ENCODE measurements around the gene C1QL4.
"Not testable (repeated sequence)": the region's sequence is repeated elsewhere in the genome, so short reads cannot be mapped to it uniquely, and the experiment has no call there.

The C1QL4 gene

DNA sequence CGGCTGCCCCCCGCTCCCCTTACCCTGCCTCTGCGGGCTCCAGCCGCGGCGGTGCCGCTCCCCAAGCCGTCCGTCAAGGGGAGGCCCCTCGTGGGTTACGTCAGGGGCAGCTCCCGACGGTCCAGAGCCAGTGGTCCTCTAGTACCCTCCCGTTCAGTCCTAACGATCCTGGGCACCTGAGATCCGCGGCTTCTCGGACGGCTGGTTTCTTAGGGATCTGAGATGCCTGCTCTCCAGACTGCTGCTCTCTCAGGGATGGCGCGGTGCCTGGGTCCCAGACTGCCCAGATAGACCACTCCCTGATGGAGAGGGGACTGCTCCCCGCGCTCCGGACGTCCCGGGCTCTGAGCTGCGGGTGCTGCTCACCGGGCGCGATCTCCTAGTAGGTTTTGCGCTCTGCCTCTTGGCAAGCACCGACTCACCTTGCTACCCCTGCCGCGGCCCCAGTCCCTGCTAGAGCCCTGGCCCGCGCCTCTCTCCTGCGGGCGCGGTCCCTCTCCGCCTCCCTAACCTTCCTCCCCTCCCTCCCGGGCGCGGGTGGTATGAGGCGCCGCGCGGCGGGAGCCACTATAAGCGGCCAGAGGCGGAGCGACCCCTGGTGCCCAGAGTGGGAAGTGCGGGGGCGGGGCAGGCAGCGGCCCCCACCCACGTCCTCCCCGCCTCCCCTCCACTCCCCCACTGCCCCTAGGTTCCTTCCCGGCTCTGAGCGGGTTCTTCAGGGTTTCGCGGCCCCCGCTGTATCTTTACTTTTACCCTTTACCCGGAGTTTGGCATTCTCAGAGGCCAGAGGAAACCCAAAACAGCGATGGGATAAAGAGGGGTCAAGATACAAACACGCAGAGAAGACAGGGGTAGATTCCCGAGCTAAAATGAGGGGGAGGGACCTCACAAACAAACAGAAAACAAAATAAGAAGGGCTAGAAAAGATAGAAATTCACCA lies at the start of gene C1QL4:
Gene C1QL4 (minus strand): TSS at position 544 of the 940 bp plus-strand sequence. CDS start 711 bp downstream, outside the sequence.
- DNase-seq = peak in 1 of 2 experiments; percentile 91

DNA sequence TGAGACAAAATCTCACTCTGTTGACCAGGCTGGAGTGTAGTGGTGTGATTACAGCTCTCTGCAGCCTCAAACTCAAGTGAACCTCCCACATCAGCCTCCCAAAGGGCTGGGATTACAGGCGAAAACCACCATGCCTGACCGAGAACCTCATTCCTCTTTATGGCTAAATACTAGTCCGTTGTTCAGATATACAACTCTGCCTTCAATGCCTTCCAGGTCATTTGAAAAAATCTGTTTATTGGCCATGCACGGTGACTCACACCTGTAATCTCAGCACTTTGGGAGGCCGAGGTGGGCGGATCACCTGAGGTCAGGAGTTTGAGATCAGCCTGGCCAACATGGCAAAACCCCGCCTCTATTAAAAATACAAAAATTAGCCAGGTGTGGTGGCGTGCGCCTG lies 43.2 kb upstream of the C1QL4 start:
- DNase-seq = not testable (repeated sequence)

DNA sequence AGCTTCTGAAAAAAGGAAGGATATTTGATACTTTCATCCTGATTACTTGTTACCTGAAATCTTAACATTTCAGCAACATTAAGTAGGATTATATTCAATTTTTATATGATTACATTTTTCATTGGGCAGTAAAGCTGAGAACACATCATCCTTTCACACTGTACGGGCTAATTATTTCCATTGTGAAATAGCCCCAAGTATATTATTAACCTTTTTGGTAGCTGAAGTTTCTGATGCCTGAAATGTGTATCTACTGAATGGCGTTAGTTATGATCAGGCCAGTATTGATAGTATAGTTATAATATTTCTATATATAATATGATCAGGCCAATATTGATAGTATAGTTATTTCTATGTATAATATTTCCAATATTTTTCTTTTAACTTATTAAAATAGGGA lies 40.4 kb upstream of the C1QL4 start:
- no peak for DNase-seq

DNA sequence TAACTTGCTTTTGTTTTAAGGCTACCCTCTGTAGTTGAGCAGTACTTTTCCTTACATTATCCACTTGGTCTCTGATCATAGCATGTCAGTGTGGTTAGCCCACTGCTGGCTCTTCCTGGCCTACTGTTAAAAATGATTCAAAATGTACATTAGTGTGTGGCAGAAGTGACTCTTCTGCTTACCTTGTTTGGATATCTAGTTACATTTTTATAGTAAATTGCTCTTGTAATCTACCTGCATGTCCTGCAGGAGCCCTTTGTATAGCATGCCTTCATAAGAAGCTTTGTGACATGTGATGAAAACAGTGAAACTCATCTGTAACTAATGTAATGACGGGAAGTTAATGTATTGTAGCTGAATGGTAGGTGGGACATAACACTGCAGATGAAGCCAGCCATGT lies 38.4 kb upstream of the C1QL4 start:
- no peak for DNase-seq

DNA sequence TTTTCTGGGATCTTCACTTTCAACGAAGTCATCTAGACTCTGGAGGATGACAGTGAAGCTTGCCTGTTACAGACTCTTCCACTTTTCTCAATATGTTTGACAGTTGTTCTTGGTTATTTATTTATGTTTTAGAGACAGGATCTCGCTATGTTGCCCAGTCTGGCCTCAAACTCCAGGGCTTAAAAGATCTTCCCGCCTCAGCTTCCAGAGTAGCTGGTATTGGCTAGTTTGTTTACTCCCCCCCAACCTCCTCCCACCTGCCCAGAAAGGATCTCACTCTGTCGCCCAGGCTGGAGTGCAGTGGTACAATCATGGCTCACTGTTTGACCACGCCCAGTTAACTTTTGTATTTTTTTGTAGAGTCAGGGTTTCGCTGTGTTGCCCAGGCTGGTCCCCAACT lies 33.6 kb upstream of the C1QL4 start:
- no peak for DNase-seq

DNA sequence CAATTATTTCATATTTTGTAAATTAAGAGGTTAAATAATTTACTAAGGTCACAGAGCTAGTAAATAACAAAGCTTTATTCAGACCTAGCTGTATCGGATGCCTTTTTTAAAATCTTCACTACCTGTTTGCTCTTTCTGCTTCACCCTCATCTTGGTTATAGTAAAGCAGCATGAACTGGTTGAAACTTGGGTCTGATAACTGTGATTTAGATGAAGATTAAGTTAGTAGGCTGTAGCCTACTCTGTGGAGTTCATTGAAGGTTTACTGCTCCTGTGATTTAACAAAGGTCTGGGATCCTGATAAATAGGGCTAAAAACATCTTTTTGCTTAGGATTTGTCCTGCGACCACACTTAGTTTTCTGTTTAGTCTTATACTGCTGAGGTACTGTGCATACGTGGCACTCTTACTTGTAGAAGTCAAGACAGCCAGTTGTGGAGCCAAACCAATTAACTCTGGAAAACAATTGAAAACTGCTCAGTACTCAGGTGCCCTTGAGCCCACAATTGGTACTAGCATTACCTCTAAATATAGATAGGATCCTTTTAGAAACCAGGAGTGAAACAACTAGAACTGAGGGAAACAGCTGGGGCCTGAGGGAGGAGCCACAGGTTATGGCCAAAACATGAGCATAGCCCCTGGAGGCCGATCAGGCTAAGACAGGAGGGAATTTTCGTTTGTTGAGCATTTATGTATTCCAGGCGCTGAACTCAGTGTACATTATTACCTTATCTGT lies 32.6 kb upstream of the C1QL4 start:
- DNase-seq = peak; percentile 7 to 42

DNA sequence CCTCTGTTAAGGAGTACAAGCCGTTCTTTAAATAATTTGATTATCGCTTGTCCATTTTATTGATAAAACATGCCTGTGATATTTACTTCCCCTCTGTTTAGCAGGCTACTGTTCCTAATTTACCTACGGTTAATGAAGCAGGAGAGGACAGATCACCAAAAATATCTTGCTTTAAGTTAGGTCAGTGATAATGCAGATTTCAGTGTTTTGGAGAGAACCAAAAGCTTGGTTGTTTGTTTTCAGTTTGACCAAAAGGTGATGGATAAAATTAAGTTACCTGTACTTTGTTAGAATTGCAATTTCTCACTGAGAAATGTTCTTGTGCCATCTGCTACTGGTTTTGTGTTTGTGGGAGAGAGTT lies 31.2 kb upstream of the C1QL4 start:
- DNase-seq = no peak

DNA sequence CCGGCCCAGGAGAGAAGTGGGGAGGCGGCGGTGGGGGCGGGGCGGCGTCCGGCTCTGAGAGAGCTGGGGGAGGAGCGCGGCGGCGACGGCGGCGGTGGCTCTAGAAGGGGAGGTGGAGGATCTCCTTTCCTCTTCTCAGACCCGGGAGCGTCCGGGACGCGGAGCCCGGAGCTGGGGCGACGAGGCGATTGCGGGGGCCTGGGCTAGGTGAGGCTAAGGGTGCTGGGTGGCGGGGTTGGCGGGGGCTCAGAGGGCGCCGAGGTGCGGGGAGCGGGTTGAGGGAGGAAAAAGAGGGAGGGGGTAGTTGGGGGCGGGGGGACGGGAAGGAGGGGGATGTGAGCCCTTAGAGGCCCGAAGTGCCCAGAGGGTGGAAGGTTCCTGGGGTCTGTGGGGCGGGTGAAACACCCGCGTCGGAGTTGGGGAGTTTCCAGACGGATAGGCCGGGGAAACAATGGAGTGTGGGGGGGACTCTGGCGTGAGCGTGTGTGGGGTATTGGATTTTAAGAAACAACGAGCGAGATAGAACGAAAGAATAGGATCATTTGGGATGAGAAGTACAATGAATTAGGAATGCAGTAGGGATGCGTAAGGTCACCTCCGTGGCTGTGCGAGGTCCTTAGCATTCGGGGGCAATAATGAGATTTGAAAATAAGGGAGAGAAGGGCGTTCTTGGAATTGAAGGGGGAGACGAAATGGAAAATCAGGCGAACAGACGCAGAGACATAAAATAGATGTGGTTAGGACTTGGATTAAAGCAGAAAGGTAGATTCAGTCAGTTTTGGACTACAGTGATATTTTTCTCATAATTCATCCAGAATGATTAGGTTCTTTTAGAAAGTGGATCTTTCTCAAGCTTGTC lies 30.6 kb upstream of the C1QL4 start, which contains the start of gene SPATS2:
Gene SPATS2 (plus strand): TSS at position 82 of the 859 bp plus-strand sequence. CDS start 93,551 bp downstream, outside the sequence.
- peak; percentile 82 to 89 for DNase-seq

DNA sequence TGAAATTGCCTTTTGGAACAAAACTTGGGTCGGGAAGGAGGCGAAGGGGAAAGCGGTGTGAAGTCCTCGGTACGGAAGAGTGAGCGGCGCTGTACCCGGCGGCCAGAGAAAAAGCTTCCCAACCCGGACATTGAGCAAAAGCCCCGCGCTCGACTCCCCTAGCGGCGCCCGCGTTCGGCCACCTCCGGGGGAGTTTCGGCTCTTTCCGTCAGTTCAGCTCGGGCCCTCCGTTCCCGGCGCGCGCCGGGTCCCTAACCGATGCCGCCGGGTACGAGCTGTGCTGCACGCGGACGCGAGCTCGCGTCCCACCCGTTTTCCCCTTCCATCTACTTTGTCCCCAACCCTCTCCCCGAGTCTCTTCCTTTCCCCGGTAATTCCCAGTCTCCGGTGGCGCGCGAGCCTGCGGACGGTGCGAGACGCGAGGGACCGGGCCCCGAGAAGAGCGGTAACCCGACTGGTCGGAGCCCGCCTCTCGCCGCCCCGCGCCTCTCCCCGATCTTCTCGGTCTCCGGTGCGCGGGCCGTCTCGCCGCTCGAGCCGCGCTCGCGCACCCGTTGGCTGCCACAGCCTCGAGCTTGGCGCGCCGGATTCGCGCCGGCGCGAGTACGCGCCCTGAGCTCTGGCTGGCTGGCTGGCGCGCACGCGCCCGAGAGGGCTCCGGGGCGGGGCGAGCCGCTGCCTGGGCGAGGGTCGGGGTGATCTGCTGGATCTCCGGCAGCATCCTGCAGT lies 29.8 kb upstream of the C1QL4 start:
- DNase-seq = peak; percentile 78 to 98

DNA sequence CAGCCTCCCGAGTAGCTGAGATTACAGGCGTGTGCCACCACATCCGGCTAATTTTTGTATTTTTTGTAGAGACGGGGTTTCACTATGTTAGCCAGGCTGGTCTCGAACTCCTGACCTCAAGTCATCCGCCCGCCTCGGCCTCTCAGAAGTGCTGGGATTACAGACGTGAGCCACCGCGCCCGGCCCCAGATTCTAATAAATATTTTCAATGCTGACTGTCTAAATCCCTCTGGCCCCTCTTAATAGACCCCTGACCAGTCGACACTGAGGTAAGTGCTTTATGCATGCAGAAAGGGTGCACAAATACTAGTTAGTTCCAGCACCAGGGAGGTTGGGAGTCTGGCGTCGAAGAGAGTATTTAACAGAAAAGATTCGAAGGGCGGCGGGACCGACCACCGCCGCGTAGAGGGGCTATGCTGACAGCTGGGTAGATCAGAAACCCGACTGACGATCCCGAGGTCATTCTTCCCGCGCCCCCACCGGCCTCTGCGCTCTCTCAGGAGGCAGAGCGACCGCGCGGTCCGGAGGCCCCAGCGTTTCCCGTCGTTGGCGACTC lies 29.2 kb upstream of the C1QL4 start:
- no peak for DNase-seq

DNA sequence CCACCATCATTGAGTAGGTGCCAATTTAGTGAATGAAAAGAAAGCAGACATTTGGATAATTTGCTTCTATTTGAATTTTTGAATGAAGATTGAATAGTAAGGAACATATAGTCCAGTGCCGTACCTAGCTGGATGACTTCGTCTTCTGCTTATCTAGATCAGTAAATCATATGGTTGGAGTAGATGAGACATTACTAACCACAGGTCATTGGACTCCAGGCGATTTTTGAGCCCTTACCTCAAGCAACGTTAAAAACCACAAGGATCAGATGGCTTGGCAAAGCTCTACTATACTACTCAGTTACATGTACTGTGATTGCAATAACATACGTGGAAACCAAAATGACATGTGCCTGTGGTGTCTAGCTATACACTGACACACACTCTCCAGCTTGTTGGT lies 28.6 kb upstream of the C1QL4 start:
- no peak for DNase-seq

DNA sequence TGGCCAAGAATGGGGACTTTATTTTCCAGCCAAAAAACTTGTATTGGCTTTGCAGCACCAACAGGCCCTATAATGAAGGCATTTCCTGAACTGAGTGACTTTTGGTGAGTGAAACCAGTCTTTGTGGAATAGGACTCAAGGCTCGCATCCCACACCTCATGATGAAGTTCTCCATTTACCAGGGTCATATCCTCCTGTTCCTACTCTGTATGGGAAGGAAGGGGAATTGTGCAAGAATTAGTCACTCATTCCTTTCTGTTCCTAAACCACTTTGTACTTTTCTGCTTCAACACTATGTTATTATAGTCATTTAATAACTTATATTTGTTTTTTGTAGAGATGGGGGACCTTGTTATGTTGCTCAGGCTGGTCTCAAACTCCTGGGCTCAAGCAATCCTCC lies 28.0 kb upstream of the C1QL4 start:
- no peak for DNase-seq

DNA sequence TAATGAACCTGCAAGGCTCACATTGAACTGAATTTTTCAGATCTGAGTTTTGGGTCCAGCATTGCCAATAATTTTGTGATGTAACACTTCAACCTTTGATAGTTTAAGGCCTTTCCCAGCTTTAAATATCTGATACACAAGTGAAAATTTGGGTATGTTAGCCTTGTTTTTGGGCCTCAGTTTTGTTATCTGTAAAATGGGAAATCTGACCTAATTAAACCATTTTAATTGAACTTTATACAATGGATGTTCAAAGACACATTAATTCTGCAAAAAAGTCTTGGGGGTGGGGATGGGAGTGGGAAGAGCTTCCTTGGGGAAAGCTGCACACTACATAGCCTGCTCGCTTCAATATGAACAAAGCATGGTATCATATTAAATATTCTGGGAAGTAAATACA lies 25.1 kb upstream of the C1QL4 start:
- DNase-seq = no peak

DNA sequence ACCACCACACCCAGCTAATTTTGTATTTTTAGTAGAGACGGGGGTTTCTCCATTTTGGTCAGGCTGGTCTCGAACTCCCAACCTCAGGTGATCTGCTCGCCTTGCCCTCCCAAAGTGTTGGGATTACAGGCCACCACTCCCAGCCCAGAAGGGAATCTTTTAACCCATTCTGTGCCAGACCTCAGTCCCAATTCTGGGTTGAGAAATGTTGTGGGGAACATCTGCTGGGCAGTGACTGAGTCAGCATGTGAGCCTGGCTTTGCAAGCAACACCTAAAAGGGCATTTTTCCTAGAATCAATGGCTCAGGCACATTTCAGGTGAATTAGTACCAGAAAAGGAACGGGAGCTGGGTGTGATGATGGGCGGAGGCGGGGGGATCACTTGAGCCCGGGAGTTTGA lies 22.7 kb upstream of the C1QL4 start:
- DNase-seq = no peak

DNA sequence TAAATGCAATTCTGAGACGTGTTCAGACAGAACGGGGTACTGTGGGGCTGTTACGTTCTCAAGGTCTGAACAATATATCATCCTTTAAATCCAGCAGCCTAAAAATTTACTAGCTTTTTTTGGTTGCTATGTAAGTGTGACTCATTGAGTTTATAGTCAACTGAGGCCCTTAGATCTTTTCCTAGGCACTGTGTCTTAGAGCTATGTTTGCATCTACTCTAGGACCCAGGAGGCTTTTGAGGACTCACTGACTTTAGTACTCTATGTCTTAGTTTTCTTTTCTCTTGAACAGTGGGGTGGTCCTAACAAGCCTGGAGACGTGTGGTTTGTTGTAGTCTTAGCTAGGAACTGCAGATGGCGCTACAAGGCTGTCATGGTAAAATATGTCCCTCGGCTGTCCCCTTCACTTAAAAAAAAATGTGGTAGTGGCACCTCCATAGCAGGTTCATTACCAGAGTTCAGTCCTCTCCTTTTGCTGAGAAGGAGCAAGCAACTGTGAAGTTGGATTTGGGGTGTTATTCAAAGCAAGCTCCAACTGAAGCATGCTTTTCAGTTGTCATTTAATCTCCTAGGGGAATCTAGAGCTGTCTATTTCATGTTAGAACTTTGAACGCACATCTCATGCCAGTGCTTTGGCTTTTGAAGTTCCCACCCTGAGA lies 21.6 kb upstream of the C1QL4 start:
- peak; percentile 65 to 84 for DNase-seq

DNA sequence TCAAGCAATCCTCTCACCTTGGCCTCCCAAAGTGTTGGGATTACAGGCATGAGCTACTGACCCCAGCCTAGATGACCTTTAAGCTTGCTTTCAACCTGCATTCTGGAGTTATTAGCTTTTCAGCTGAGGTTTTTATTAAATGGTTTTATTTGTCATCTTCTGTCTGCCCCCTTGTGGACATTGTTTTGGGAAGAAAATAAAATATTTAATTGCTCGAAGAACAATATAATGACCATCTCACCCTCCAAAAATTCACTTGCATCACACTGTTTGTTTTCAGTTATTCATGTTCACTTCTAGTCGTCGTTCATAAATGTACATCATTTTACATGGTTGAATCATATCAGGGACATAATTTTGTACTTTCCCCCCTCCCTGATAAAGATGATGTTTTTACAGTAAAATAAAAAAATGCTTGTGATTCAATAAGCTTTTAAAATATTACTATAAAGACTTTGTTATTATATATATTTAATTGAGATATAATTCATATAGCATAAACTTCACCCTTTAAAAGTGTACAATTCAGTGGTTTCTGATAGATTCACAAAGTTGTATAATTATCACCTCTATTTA lies 20.2 kb upstream of the C1QL4 start:
- DNase-seq = no peak

DNA sequence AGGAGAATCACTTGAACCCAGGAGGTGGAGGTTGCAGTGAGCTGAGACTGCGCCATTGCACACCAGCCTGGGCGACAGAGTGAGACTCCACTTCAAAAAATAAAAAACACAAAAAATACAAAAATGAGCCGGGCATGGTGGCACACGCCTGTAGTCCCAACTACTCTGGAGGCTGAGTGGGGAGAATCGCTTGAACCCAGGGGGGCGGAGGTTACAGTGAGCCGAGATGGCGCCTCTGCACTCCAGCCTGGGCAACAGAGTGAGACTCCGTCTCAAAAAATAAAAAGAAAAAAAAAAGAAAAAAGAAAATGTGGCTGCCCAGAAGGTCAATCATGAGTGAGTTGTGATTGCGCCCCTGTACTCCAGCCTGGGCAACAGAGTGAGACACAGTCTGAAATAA lies 18.9 kb upstream of the C1QL4 start:
- DNase-seq = no peak

DNA sequence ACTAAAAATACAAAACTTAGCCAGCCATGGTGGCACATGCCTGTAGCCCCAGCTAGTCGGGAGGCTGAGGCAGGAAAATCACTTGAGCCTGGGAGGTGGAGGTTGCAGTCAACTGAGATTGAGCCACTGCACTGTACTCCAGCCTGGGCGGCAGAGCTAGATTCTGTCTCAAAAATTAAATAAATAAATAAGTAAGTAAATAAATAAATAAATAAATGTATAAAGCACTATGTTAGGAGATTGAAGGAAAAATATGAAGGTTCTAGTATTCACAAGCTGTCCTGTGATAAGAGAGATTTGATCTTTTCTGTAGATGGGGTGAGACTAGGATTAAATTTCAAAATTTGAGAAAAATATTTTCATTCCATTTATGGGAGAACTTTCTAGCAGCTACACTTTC lies 15.4 kb upstream of the C1QL4 start:
- DNase-seq = no peak

DNA sequence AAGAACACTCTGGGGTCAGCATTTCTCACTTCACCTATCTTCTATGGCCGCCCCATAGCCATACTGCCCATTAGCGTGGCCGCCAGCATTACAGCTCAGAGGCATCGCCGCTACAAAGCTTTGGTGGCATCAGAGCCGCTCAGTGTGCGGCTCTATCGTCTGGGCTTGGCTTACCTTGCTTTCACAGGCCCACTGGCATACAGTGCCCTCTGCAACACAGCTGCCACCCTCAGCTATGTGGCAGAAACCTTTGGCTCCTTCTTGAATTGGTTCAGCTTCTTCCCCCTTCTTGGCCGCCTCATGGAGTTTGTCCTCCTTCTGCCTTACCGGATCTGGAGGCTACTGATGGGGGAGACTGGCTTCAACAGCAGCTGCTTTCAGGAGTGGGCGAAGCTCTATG lies 12.3 kb upstream of the C1QL4 start:
- no peak for DNase-seq

DNA sequence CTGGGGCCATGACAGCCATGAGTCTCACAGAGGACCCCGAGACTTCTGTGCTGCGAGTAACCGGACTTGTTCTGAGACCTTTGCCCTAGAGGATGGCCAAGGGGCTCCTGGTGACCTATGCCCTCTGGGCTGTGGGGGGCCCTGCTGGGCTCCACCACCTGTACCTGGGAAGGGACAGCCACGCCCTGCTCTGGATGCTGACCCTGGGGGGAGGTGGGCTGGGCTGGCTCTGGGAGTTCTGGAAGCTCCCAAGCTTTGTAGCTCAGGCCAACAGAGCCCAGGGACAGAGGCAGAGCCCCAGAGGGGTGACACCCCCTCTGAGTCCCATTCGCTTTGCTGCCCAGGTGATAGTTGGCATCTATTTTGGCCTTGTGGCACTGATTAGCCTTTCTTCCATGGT lies 11.8 kb upstream of the C1QL4 start:
- no peak for DNase-seq
